CD8-positive, alpha-beta memory T cell (primary cell): ENCODE data around the gene DUOXA2. TPM values are rescaled to one million over a fixed set of nuclear protein-coding genes. Genes with fewer than 3 reads are reported as not detected.

Source experiments
- CTCF ChIA-PET: fragments of 350-600 bp; sonication (Branson Sonifier 250); formaldehyde crosslinking; loops from one replicate; lab custom pipeline; 2021; ENCODE audit warnings: antibody characterized with exemption; lab: Charles Lee
- POLR2A ChIA-PET: fragments of 350-600 bp; sonication (Branson Sonifier 250); formaldehyde crosslinking; loops from one replicate; lab custom pipeline; 2021; ENCODE audit warnings: antibody characterized with exemption; lab: Charles Lee
- DNase-seq, 5 donors: peaks; one replicate each; pipeline versions ENCODE4 v3.0.0 to v3.0.0-alpha.2; 2020 to 2022; ENCODE audit warnings: mixed read lengths in 1 of 5
- H3K27ac ChIP-seq: one replicate; pipeline ENCODE4 v1.7.0; 2013; ENCODE audit warnings: low read depth, mild to moderate bottlenecking, low read length, moderate library complexity
- H3K27me3 ChIP-seq: 2 replicates; pipeline ENCODE4 v1.7.0; 2013; ENCODE audit warnings: low read length, mild to moderate bottlenecking; ENCODE audit not compliant: insufficient read depth, poor library complexity, severe bottlenecking
- H3K36me3 ChIP-seq: 2 replicates; pipeline ENCODE4 v1.7.0; 2013; ENCODE audit warnings: mild to moderate bottlenecking, low read length, moderate library complexity; ENCODE audit not compliant: insufficient read depth
- H3K4me1 ChIP-seq: 2 replicates; pipeline ENCODE4 v1.7.0; 2013; ENCODE audit warnings: mild to moderate bottlenecking, low read length, moderate library complexity; ENCODE audit not compliant: insufficient read depth
- H3K4me3 ChIP-seq: 2 replicates; pipeline ENCODE4 v1.7.0; 2013; ENCODE audit warnings: mild to moderate bottlenecking, low read length
- H3K9me3 ChIP-seq: 2 replicates; pipeline ENCODE4 v1.7.0; 2013; ENCODE audit warnings: mild to moderate bottlenecking, low read length
- H3K27ac Mint-ChIP-seq, 8 donors: one replicate each; pipeline ENCODE4 v1.8.0; 2020 to 2021; ENCODE audit warnings: mixed read lengths in 8 of 8, mild to moderate bottlenecking in 6 of 8, inconsistent platforms in 3 of 8, moderate library complexity in 3 of 8
- H3K27me3 Mint-ChIP-seq, 2 donors: one replicate each; pipeline ENCODE4 v1.8.0; 2020 to 2021; ENCODE audit warnings: mixed read lengths in 2 of 2, mild to moderate bottlenecking in 1 of 2, moderate library complexity in 1 of 2
- H3K36me3 Mint-ChIP-seq, 3 donors: one replicate each; pipeline ENCODE4 v1.8.0; 2020 to 2021; ENCODE audit warnings: mixed read lengths in 3 of 3, inconsistent platforms in 1 of 3, mild to moderate bottlenecking in 1 of 3
- H3K4me1 Mint-ChIP-seq, 3 donors: one replicate each; pipeline ENCODE4 v1.8.0; 2020 to 2021; ENCODE audit warnings: mixed read lengths in 3 of 3, inconsistent platforms in 1 of 3, mild to moderate bottlenecking in 1 of 3
- H3K4me3 Mint-ChIP-seq, 7 donors: one replicate each; pipeline ENCODE4 v1.8.0; 2020 to 2021; ENCODE audit warnings: mixed read lengths in 7 of 7, mild to moderate bottlenecking in 6 of 7, moderate library complexity in 4 of 7, inconsistent platforms in 2 of 7
- H3K9me3 Mint-ChIP-seq, 5 donors: one replicate each; pipeline ENCODE4 v1.8.0; 2020 to 2022; ENCODE audit warnings: mixed read lengths in 5 of 5, mild to moderate bottlenecking in 3 of 5, moderate library complexity in 2 of 5, inconsistent platforms in 1 of 5
- polyA plus RNA-seq: library from polyadenylated mRNA; unstranded; fragments of 300-500 nt; fragmentation: Illumina TruSeq; gene quantifications from one replicate; pipeline ENCODE4 v1.2.3, GENCODE V29; 2021
- total RNA-seq, 2 experiments: library from RNA; stranded (reverse); gene quantifications; one replicate each; pipeline ENCODE4 v1.2.3, GENCODE V29; 2021

DUOXA2 gene
- total and polyA plus RNA-seq, 3 experiments from 2014 or later, result not detected

- ChIA-PET POLR2A (no interaction called here), CTCF (interaction anchor here (0.8 to 1.2 kb wide), 2 partner anchors 8 to 263 kb away, joined by 3 read pairs; no protein-coding TSS in a partner anchor)
- no peaks in the 10 kb centered on the region for H3K9me3 ChIP-seq
- DNase-seq, result peak in 1 of 5 donors; percentile 45
- H3K27ac ChIP-seq, result no peak overlapping the region
- peaks cover 41% of the 10 kb centered on the region for H3K4me1 ChIP-seq
- H3K9me3 Mint-ChIP-seq, result no peaks in the 10 kb centered on the region
- H3K4me1 Mint-ChIP-seq, result peaks cover 31 to 59% (median 46%) of the 10 kb centered on the region in 3 donors
- H3K36me3 Mint-ChIP-seq, result peaks cover 0 to 2% (median 0%) of the 10 kb centered on the region in 3 donors
- H3K4me3 ChIP-seq, result no peak overlapping the region
- H3K36me3 ChIP-seq, result no peaks in the 10 kb centered on the region
- peak overlapping the region; percentile 27 to 86 (median 48) for H3K4me3 Mint-ChIP-seq
- H3K27me3 Mint-ChIP-seq, result peaks cover 47 to 86% of the 10 kb centered on the region in 2 donors
- peaks cover 60% of the 10 kb centered on the region for H3K27me3 ChIP-seq
- peak overlapping the region in 1 of 8 donors; percentile 57 for H3K27ac Mint-ChIP-seq
Measured at GRCh38 chr15:45116482-45117307, 2.6 kb downstream of the DUOXA2 start.

- DNase-seq, result peak in 1 of 5 donors; percentile 30
- H3K9me3 Mint-ChIP-seq, result no peaks in the 10 kb centered on the region
- H3K36me3 ChIP-seq, result no peaks in the 10 kb centered on the region
- peak overlapping the region; percentile 55 for H3K4me3 ChIP-seq
- H3K27ac ChIP-seq, result no peak overlapping the region
- H3K9me3 ChIP-seq, result no peaks in the 10 kb centered on the region
- peaks cover 53% of the 10 kb centered on the region for H3K27me3 ChIP-seq
- peak overlapping the region in 1 of 8 donors; percentile 57 for H3K27ac Mint-ChIP-seq
- H3K4me1 ChIP-seq, result peaks cover 38% of the 10 kb centered on the region
- peaks cover 25 to 51% (median 39%) of the 10 kb centered on the region in 3 donors for H3K4me1 Mint-ChIP-seq
- peaks cover 0 to 2% (median 0%) of the 10 kb centered on the region in 3 donors for H3K36me3 Mint-ChIP-seq
- H3K27me3 Mint-ChIP-seq, result peaks cover 39 to 81% of the 10 kb centered on the region in 2 donors
- peak overlapping the region; percentile 33 to 90 (median 82) for H3K4me3 Mint-ChIP-seq
- CTCF ChIA-PET, result interaction anchor here (0.6 to 1.5 kb wide), 28 partner anchors 8 to 550 kb away, joined by 3 to 14 read pairs (median 4); partner anchors contain the start of genes DUOX1 and DUOXA1
- POLR2A ChIA-PET, result interaction anchor here (1.0 kb wide), 1 partner anchor 284 kb away, joined by 3 read pairs; a partner anchor contains a TSS
Measured at GRCh38 chr15:45117308-45118130, 3.4 kb downstream of the DUOXA2 start.

GRCh38 chr15:45118131-45118588 lies 4.0 kb downstream of the DUOXA2 start:
- ChIA-PET POLR2A (interaction anchor here (1.0 kb wide), 1 partner anchor 284 kb away, joined by 3 read pairs; a partner anchor contains a TSS), CTCF (interaction anchor here (0.6 to 1.5 kb wide), 30 partner anchors 8 to 550 kb away, joined by 3 to 14 read pairs (median 4); partner anchors contain the start of genes DUOX1 and DUOXA1)
- peaks cover 36 to 80% of the 10 kb centered on the region in 2 donors for H3K27me3 Mint-ChIP-seq
- H3K36me3 Mint-ChIP-seq, result peaks cover 0 to 2% (median 0%) of the 10 kb centered on the region in 3 donors
- Histone ChIP-seq H3K4me3 (peak overlapping the region; percentile 55), H3K27me3 (peaks cover 51% of the 10 kb centered on the region), H3K27ac (no peak overlapping the region), H3K4me1 (peaks cover 32% of the 10 kb centered on the region), H3K9me3 (no peaks in the 10 kb centered on the region), H3K36me3 (no peaks in the 10 kb centered on the region)
- no peaks in the 10 kb centered on the region for H3K9me3 Mint-ChIP-seq
- H3K4me1 Mint-ChIP-seq, result peaks cover 24 to 44% (median 37%) of the 10 kb centered on the region in 3 donors
- H3K27ac Mint-ChIP-seq, result no peak overlapping the region
- DNase-seq, result peak; percentile 68 to 86 (median 69)
- peak overlapping the region; percentile 33 to 90 (median 82) for H3K4me3 Mint-ChIP-seq

- no peak overlapping the region for H3K4me3 ChIP-seq
- H3K36me3 Mint-ChIP-seq, result peaks cover 0 to under 1% (median 0%) of the 10 kb centered on the region in 3 donors
- H3K4me1 Mint-ChIP-seq, result peaks cover 19 to 36% (median 29%) of the 10 kb centered on the region in 3 donors
- no peak overlapping the region for H3K27ac Mint-ChIP-seq
- no peak overlapping the region for H3K4me3 Mint-ChIP-seq
- H3K36me3 ChIP-seq, result no peaks in the 10 kb centered on the region
- no peak overlapping the region for H3K27ac ChIP-seq
- peaks cover 28 to 78% of the 10 kb centered on the region in 2 donors for H3K27me3 Mint-ChIP-seq
- DNase-seq, result peak in 1 of 5 donors; percentile 14
- POLR2A ChIA-PET, result no interaction called here
- CTCF ChIA-PET, result interaction anchor here (0.9 to 1.5 kb wide), 7 partner anchors 8 to 285 kb away, joined by 3 to 14 read pairs (median 5); no protein-coding TSS in a partner anchor
- H3K9me3 Mint-ChIP-seq, result no peaks in the 10 kb centered on the region
- H3K9me3 ChIP-seq, result no peaks in the 10 kb centered on the region
- H3K27me3 ChIP-seq, result peaks cover 49% of the 10 kb centered on the region
- H3K4me1 ChIP-seq, result peaks cover 25% of the 10 kb centered on the region
Measured at GRCh38 chr15:45118996-45119395, 4.9 kb downstream of the DUOXA2 start.

- Mint-ChIP-seq H3K9me3 (no peaks in the 10 kb centered on the region), H3K27ac (peak overlapping the region in 1 of 8 donors; percentile 34), H3K27me3 (peaks cover 22 to 78% of the 10 kb centered on the region in 2 donors), H3K4me1 (peaks cover 16 to 28% (median 21%) of the 10 kb centered on the region in 3 donors), H3K36me3 (no peaks in the 10 kb centered on the region), H3K4me3 (no peak overlapping the region)
- DNase-seq, result peak in 1 of 5 donors; percentile 25
- H3K4me3 ChIP-seq, result no peak overlapping the region
- no peak overlapping the region for H3K27ac ChIP-seq
- H3K27me3 ChIP-seq, result peaks cover 36% of the 10 kb centered on the region
- no peaks in the 10 kb centered on the region for H3K36me3 ChIP-seq
- no peaks in the 10 kb centered on the region for H3K9me3 ChIP-seq
- CTCF ChIA-PET, result interaction anchor here (1.0 to 1.3 kb wide), 2 partner anchors 10 to 42 kb away, joined by 3 to 4 read pairs; partner anchors contain the start of genes DUOX1 and DUOXA1
- peaks cover 19% of the 10 kb centered on the region for H3K4me1 ChIP-seq
- POLR2A ChIA-PET, result no interaction called here
Measured at GRCh38 chr15:45120081-45120972, 6.2 kb downstream of the DUOXA2 start.

- peak overlapping the region in 2 of 8 donors; percentile 23 to 31 for H3K27ac Mint-ChIP-seq
- H3K27me3 Mint-ChIP-seq, result peaks cover 23 to 78% of the 10 kb centered on the region in 2 donors
- no peak overlapping the region for H3K4me3 Mint-ChIP-seq
- Histone ChIP-seq H3K4me1 (peaks cover 19% of the 10 kb centered on the region), H3K4me3 (no peak overlapping the region), H3K27me3 (peaks cover 29% of the 10 kb centered on the region), H3K27ac (no peak overlapping the region), H3K9me3 (no peaks in the 10 kb centered on the region), H3K36me3 (no peaks in the 10 kb centered on the region)
- ChIA-PET POLR2A (no interaction called here), CTCF (interaction anchor here (1.0 to 1.8 kb wide), 3 partner anchors 9 to 42 kb away, joined by 3 to 4 read pairs (median 4); partner anchors contain the start of genes DUOX1 and DUOXA1)
- H3K4me1 Mint-ChIP-seq, result peaks cover 16 to 22% (median 20%) of the 10 kb centered on the region in 3 donors
- no peak for DNase-seq
- H3K9me3 Mint-ChIP-seq, result no peaks in the 10 kb centered on the region
- no peaks in the 10 kb centered on the region for H3K36me3 Mint-ChIP-seq
Measured at GRCh38 chr15:45121020-45121419, 6.9 kb downstream of the DUOXA2 start.
